Endodermal cell (in vitro differentiated cells): ENCODE measurements around the gene PTPRK. TPM values are rescaled to one million over a fixed set of nuclear protein-coding genes. Genes with fewer than 3 reads are reported as not detected.
A peak's percentile ranks its signal among the peaks of the same experiment; 100 is the strongest.

ENCODE experiments used
- DNase-seq: peaks from one replicate; pipeline ENCODE4 v3.0.0-alpha.2; 2017
- H3K27ac ChIP-seq: 2 replicates; pipeline ENCODE4 v1.5.1; 2013; ENCODE audit warnings: mild to moderate bottlenecking, low read depth, low read length, moderate library complexity
- H3K27me3 ChIP-seq: 2 replicates; pipeline ENCODE4 v1.6.1; 2013; ENCODE audit warnings: mild to moderate bottlenecking, low read length, moderate library complexity; ENCODE audit not compliant: insufficient read depth, control insufficient read depth, poor library complexity, severe bottlenecking
- H3K36me3 ChIP-seq: 2 replicates; pipeline ENCODE4 v1.7.0; 2013; ENCODE audit warnings: mild to moderate bottlenecking, low read length, moderate library complexity; ENCODE audit not compliant: control insufficient read depth, insufficient read depth
- H3K4me1 ChIP-seq: one replicate; pipeline ENCODE4 v1.7.0; 2013; ENCODE audit warnings: low read length; ENCODE audit not compliant: control insufficient read depth, insufficient read depth
- H3K4me3 ChIP-seq: 2 replicates; pipeline ENCODE4 v1.5.1; 2013; ENCODE audit warnings: mild to moderate bottlenecking, low read length, moderate library complexity
- H3K9ac ChIP-seq: 2 replicates; pipeline ENCODE4 v1.6.1; 2013; ENCODE audit warnings: mild to moderate bottlenecking, low read length, moderate library complexity; ENCODE audit not compliant: poor library complexity, severe bottlenecking; ENCODE audit errors: extremely low read depth
- H3K9me3 ChIP-seq: 2 replicates; pipeline ENCODE4 v1.6.1; 2013; ENCODE audit warnings: mild to moderate bottlenecking, low read length, moderate library complexity; ENCODE audit not compliant: control insufficient read depth
- H3K27ac Mint-ChIP-seq: 2 replicates; pipeline ENCODE4 v1.8.0; 2020; ENCODE audit warnings: mixed read lengths
- H3K27me3 Mint-ChIP-seq: 2 replicates; pipeline ENCODE4 v1.8.0; 2021; ENCODE audit warnings: mild to moderate bottlenecking, mixed read lengths; ENCODE audit not compliant: insufficient read depth
- H3K36me3 Mint-ChIP-seq: 2 replicates; pipeline ENCODE4 v1.8.0; 2020; ENCODE audit warnings: low read depth, mixed read lengths
- H3K4me1 Mint-ChIP-seq: 2 replicates; pipeline ENCODE4 v1.8.0; 2020; ENCODE audit warnings: mixed read lengths
- H3K4me3 Mint-ChIP-seq: 2 replicates; pipeline ENCODE4 v1.8.0; 2020; ENCODE audit warnings: mild to moderate bottlenecking, moderate library complexity, mixed read lengths
- H3K9me3 Mint-ChIP-seq: 2 replicates; pipeline ENCODE4 v1.8.0; 2020; ENCODE audit warnings: mild to moderate bottlenecking, mixed read lengths
- WGBS, 2 experiments: methylation state at CpG; one replicate each; pipeline versions ENCODE4 v1.1.5 to v1.1.7; 2013; ENCODE audit warnings: missing lambda C conversion rate in 2 of 2, mixed read lengths in 1 of 2; ENCODE audit not compliant: insufficient coverage in 1 of 2, insufficient read length in 1 of 2; 5-methylcytosine and 5-hydroxymethylcytosine counted together
- total RNA-seq, 2 donors: library from RNA; stranded (reverse); fragmentation: NEBNext Ultra II Directional in 1 of 2; extraction: Animal tissue kit (Norgen Biotek cat#: 25700) in 1 of 2; gene quantifications; 2 replicates in 1 of 2; 3 replicates in 1 of 2; pipeline ENCODE4 v1.2.1, GENCODE V29; 2021
- TF ChIP-seq, protein P1 (sequence below): fragments of 200-600 bp; sonication (generic); conservative IDR thresholded peaks from 2 replicates; pipeline ENCODE4 v1.5.0; 2021; ENCODE audit warnings: antibody characterized with exemption, mild to moderate bottlenecking

The PTPRK gene
- total RNA-seq, 2 donors from 2014 or later, result 46.4 to 57.6 TPM

DNA sequence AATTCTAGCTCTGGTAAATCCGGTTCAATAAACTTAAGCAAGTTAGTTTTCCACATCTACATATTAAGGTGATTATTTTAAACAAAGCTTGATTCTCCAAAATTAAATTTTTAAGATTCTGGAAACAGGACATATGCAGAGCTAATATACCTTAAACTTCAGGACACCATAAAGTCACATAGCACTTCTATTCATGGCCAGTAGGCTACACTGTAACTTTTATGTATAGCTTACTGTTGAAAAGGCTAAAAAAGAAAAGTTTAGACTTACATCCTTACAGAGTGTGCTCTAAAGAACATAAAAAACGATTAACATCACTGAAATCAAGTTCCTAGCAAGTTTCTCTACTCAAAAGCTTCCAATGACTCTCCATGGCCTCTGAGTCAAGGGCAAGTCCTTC lies 224.7 kb downstream of the PTPRK start:
- H3K4me3 Mint-ChIP-seq, result no peak overlapping the region
- Histone ChIP-seq H3K4me3 (no peak overlapping the region), H3K9ac (no peak overlapping the region), H3K9me3 (no peaks in the 10 kb centered on the region), H3K4me1 (no peaks in the 10 kb centered on the region), H3K27me3 (no peaks in the 10 kb centered on the region), H3K36me3 (no peaks in the 10 kb centered on the region), H3K27ac (no peak overlapping the region)
- peaks cover 4% of the 10 kb centered on the region for H3K9me3 Mint-ChIP-seq
- TF ChIP-seq, protein P1, sequence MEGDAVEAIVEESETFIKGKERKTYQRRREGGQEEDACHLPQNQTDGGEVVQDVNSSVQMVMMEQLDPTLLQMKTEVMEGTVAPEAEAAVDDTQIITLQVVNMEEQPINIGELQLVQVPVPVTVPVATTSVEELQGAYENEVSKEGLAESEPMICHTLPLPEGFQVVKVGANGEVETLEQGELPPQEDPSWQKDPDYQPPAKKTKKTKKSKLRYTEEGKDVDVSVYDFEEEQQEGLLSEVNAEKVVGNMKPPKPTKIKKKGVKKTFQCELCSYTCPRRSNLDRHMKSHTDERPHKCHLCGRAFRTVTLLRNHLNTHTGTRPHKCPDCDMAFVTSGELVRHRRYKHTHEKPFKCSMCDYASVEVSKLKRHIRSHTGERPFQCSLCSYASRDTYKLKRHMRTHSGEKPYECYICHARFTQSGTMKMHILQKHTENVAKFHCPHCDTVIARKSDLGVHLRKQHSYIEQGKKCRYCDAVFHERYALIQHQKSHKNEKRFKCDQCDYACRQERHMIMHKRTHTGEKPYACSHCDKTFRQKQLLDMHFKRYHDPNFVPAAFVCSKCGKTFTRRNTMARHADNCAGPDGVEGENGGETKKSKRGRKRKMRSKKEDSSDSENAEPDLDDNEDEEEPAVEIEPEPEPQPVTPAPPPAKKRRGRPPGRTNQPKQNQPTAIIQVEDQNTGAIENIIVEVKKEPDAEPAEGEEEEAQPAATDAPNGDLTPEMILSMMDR, result peak; percentile 53
- 90 to 100% methylated on average over 1 to 2 of the region's 2 CpGs for WGBS, 2 experiments
- H3K4me1 Mint-ChIP-seq, result no peaks in the 10 kb centered on the region
- DNase-seq, result no peak
- no peaks in the 10 kb centered on the region for H3K27me3 Mint-ChIP-seq
- peaks cover 3% of the 10 kb centered on the region for H3K36me3 Mint-ChIP-seq
- H3K27ac Mint-ChIP-seq, result no peak overlapping the region

DNA sequence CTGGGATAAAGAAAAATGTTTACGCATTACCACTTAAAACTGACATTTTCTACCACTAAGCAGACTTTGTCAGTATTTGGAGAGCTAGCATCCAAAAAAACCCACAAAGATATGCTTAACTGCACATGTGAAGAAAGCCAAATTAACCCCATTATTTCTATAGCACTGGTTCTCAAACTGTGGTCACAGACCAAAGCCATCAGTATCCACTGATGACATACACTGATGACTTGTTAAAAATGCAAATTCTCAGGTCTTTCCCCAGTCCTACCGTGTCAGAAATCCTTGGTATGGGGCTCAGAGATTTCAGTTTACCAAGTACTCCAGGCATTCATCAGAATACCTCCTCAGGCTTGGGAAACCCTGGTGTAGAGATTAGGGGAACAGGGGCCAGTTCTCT lies 230.2 kb downstream of the PTPRK start:
- Histone ChIP-seq H3K36me3 (no peaks in the 10 kb centered on the region), H3K27me3 (no peaks in the 10 kb centered on the region), H3K4me1 (no peaks in the 10 kb centered on the region), H3K4me3 (no peak overlapping the region), H3K9me3 (no peaks in the 10 kb centered on the region), H3K9ac (no peak overlapping the region), H3K27ac (no peak overlapping the region)
- H3K4me3 Mint-ChIP-seq, result no peak overlapping the region
- no peaks in the 10 kb centered on the region for H3K36me3 Mint-ChIP-seq
- H3K4me1 Mint-ChIP-seq, result no peaks in the 10 kb centered on the region
- TF ChIP-seq, protein P1, result no peak
- no peak overlapping the region for H3K27ac Mint-ChIP-seq
- no peak for DNase-seq
- no peaks in the 10 kb centered on the region for H3K27me3 Mint-ChIP-seq
- WGBS, 2 experiments, result 91 to 92% methylated on average over 2 of the region's 2 CpGs
- H3K9me3 Mint-ChIP-seq, result no peaks in the 10 kb centered on the region

DNA sequence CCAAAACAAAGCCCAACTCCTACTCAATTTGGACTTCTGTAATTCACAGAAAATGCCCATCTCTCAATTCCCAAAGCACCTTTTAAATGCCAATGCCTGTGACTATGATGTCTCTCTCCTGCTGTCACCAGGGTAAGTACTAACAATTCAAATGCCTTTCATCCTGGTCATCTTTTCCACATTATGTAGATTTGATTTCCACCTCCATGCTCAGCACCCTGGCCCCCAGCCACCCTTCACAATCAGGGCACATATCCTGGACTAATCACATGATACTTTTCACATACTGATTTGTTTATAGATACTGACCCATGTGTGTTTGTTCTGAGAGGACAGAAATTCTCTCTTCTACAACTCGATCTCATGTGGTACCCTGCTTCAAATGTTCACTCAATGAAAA lies 236.3 kb downstream of the PTPRK start:
- Mint-ChIP-seq H3K4me3 (no peak overlapping the region), H3K27ac (no peak overlapping the region), H3K36me3 (no peaks in the 10 kb centered on the region)

More for the DNA sequence above, 236.3 kb downstream of the PTPRK start:
- Histone ChIP-seq H3K4me3 (no peak overlapping the region), H3K27me3 (no peaks in the 10 kb centered on the region), H3K36me3 (no peaks in the 10 kb centered on the region), H3K9me3 (no peaks in the 10 kb centered on the region), H3K27ac (no peak overlapping the region), H3K4me1 (peaks cover 9% of the 10 kb centered on the region), H3K9ac (no peak overlapping the region)
- TF ChIP-seq, protein P1, result no peak
- no peaks in the 10 kb centered on the region for H3K9me3 Mint-ChIP-seq
- no peak for DNase-seq
- peaks cover 32% of the 10 kb centered on the region for H3K4me1 Mint-ChIP-seq
- no peaks in the 10 kb centered on the region for H3K27me3 Mint-ChIP-seq
- 64 to 73% methylated on average over 1 of the region's 1 CpG for WGBS, 2 experiments
